GM19238 (cell line): ENCODE results near the gene FAM53B.
"Not testable (repeated sequence)": the region's sequence is repeated elsewhere in the genome, so short reads cannot be mapped to it uniquely, and the experiment has no call there.

Experiments
- DNase-seq: peaks from one replicate; pipeline ENCODE4 v3.0.0; 2011; ENCODE audit warnings: low spot score; ENCODE audit not compliant: insufficient read length

The FAM53B gene

GRCh38 chr10:124614003-124614659 is 130.0 kb downstream of the FAM53B start:
- no peak for DNase-seq

- DNase-seq, result no peak
These were observed 131.3 kb downstream of the FAM53B start for GRCh38 chr10:124612611-124613498.

GRCh38 chr10:124611738-124612137 is 132.4 kb downstream of the FAM53B start:
- DNase-seq, result no peak

DNA sequence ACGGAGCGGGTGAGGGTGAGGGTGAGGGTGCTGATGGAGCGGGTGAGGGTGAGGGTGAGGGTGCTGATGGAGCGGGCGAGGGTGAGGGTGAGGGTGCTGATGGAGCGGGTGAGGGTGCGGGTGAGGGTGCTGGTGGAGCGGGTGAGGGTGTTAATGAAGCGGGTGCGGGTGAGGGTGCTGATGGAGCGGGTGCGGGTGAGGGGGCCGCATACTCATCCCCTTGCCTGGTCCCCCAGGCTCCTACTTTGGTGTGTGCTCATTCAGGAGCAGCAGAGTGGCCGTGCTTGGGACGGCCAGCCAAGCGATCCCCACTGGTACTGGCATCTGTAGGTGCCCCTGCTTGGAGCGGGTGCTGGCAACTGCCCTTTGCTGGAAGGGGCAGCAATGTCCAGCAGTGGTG is 133.3 kb downstream of the FAM53B start:
- DNase-seq, result not testable (repeated sequence)

- not testable (repeated sequence) for DNase-seq
These were observed 134.0 kb downstream of the FAM53B start for GRCh38 chr10:124610186-124610585.

DNA sequence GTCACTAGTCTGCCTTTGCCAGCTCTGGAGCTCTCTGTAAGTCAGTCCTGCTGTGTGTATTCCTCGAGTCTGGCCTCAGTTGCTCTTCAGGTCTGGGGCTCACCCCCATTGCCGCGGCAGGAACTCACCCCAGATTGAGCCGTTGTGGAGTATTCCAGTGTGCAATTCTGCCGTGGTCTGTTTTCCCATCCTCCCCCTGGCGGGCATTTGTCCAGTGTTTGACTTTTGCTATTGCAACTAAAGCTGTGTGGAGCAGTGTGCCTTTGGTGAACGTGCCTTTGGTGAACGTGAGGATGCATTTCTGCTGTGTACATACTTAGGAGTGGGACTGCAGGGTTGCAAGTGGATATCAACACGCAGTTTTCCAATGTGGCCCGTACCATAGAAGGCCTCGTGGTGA is 134.5 kb downstream of the FAM53B start:
- DNase-seq, result no peak

DNA sequence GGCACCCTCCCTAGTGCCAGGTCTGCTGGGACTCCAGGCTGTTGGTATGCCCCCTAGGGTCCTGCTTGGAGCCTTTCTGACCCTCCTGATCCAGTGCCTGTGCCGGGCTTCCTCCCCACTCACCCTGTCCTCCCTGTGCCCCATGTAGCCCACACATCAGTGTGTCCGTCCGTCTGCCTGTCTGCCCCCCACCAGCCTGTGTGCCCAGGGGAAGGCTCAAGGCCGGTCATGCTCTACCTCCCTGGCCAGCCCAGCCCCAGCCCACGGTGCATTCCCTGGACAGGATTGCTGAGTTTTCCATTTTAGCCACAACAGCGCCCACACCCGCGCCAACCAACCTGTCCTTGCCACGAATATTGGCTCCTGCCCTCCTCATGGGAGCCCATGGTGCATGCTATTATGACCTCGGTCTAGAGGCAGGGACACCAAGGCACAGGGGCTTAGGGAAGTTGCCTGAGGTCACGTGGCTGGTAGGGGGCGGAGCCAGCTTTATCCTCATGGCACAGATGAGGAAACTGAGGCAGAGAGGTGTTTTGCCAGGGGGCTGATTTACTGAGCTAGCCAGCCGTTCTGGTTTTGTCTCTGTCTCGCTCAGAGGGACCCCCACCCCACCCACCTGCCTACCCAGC is 136.0 kb downstream of the FAM53B start:
- DNase-seq, result no peak

DNA sequence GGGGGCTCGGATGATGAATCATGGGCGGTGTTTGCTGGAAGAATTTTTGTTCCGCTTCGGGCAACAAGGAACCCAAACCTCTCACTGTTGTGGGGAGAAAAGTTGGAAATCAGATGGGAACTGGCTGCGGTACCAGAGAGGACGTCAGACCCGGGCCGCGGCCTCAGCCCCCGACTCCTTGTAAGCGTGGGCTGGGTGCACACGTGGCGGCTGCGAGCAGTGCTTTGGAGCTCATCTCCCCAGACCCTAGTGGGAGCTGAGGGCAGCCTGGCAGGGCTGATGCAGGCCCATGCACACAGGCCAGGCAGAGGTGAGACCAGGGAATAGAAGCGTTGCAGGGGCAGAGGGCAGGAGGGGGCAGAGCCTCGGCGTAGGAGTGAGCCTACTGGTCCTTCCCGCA is 136.5 kb downstream of the FAM53B start:
- DNase-seq, result no peak

DNA sequence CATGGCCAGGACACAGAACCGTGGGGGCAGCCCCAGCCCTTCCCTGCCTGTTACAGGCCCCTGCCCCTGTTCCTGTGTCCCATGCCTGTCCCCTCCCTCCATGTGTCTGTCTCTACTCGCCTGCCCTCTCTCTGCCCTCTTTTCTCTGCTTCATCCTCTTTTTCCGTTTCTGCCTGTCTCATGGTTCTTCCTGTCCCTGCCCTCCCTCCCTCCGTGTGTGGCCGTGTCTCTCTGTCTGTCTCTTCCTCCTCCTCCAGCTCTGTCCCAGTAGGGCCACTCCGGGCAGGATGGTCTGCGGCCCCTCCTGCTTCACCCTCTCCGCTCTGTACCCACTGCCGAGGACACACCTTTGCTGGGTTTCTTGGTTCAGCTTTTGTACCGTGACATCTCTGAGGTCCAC is 137.4 kb downstream of the FAM53B start:
- no peak for DNase-seq

DNA sequence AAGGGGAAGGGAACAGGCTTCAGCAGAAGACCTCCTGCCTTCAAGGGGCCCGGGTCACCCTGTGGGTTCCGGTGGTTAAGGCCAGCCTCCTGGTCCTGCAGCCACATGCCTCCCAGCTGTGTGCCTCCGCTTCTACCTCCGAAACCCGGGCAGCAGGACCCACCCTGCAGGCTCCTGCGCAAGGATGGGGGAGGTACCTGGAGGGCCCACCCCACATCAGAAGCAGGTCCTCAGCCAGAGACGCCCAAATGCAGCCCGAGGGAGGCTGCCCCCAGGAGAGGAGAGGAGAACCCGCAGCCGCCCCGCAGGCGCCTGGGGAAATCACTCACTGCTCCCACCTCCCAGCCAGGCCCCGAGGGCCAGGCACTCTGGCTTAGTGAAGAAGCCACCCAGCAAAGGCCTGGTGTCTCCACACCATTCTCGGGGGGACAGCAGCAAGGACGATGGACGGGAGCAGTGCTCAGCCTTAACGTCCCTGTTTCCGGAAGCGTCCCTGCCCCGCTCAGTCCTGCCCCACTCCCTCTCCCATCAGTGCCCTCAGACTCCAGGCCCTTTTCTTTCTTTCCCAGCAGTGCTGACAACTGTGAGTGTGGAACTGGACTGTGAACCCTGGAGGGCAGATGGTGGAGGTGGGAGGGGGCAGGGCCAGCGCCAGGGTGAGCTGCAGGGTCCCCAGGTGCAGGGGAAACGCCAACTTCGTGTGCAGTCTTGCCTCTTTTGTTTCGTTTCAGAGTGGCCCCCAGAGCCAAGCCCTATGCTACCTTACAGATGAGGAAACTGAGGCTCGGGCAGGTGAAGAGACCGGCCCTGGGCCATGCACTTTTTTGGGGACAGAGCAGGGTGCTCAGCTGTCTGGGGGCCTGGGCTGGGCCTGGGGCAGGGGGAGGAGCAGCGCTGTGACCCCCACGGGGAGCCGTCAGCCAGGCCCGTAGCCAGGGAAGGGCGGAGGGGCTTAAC is 138.0 kb downstream of the FAM53B start:
- DNase-seq, result no peak

DNA sequence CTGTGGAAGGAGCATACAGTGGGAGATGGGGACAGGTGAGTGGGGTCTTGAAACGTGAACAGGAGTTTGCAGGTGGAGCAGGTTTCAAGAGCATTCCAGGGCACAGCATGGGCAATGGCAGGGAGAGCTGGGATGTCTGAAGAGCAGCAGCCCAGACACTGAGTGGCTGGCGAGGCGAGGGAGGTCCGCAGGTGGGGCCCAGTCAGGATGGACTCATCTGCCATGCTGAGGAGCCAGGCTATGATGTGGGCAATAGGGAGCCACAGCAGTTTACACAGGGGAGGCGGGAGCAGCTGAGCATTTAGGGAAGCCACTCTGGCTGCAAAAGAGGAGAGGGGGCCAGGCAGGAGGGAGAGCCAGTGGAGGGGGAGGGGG is 138.7 kb downstream of the FAM53B start:
- no peak for DNase-seq

DNA sequence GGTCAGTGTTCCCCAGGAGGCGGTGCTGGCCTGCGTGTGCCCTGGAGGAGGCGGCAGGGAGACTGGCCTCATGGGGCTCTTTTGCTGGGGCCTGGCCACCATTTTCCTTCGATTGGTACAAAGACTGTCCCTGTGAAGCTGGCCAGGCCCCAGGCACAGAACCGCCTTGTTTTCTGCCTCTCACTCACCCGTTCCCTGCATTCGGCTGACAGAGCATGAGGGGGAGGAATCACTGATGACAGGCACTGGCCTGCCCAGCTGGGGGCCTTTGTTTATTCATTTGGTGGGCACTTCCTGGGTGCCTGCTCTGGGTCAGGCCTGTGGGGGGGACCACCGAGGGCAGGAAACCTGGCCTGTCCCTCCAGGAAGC is 139.2 kb downstream of the FAM53B start:
- no peak for DNase-seq

DNA sequence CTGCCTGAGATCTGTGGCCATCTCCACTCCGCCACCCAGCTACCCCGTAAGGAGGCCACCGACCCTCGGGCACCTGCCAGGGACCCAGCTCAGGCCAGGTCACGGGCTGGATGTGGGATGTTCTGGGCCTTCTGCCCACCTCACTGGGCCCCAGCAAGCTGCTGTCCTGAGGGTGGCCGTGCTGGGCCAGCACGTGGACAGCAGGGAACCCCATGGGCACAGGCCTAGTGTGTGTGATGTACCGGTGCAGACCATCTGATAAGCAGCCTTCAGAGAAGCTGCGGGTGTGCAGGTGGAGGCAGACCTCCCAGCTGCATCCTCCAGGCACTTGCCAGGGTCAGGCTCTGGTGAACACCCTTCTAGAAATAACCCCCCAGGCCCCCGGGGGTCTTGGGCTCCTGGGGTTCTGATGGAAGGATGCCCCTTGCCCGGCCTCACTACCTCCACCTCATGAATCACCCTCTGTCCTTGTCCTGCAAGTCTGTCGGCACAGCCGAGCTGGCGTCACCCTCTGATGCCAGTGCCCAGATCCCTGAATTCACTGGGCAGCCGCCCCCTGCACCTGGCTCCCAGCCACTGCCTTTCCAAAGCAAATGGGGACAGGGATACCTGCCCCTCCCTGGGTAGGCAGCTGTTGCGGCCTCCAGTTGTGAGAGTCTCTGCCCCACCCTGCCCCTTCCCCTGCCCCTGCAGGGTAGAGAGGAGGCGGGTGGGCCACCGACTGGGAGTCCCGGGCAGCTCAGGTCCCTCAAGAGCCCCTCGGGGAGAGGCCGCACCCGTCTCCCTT is 139.8 kb downstream of the FAM53B start:
- no peak for DNase-seq

- DNase-seq, result no peak
These were observed 140.6 kb downstream of the FAM53B start for GRCh38 chr10:124603376-124604213.

- DNase-seq, result no peak
These were observed 141.4 kb downstream of the FAM53B start for GRCh38 chr10:124602646-124603365.

DNA sequence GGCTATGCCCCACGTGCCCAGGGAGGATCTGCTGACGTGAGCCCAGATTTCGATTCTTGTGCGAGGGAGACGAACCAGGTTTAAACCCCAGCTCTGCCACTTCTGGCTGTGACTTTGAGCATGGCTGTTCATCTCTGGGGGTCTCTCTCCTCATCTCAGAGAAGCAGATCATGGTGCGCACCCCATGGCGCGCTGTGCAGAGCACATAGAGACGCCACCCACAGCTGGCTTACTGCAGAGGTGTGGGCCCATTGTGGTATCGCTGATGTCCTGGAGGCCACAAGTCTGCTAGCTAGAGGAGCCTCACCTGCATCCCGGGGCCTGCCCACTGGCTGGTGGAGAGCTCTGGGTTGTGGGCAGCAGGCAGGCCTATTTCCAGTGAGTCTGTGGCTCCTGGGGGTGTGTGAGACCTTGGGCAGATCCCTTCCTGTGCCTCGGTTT is 142.0 kb downstream of the FAM53B start:
- DNase-seq, result no peak

GRCh38 chr10:124601431-124602120 is 142.6 kb downstream of the FAM53B start:
- DNase-seq, result no peak

- no peak for DNase-seq
These were observed 143.2 kb downstream of the FAM53B start for GRCh38 chr10:124601016-124601415.
